HG03457 (cell line): Measurements from ENCODE around the gene PCP2.

Experiments used
- ATAC-seq: cut with Tn5 transposase; IDR thresholded peaks from one replicate; pipeline ENCODE4 v1.9.1; 2021; ENCODE audit warnings: moderate number of reproducible peaks; ENCODE audit not compliant: unreplicated experiment

PCP2 gene

GRCh38 chr19:7633698-7634097 is at the start of gene PCP2:
Gene PCP2, minus strand, starts transcription at chr19:7633719. Its CDS starts 262 bp downstream, at chr19:7633457.
- ATAC-seq, result no peak

DNA sequence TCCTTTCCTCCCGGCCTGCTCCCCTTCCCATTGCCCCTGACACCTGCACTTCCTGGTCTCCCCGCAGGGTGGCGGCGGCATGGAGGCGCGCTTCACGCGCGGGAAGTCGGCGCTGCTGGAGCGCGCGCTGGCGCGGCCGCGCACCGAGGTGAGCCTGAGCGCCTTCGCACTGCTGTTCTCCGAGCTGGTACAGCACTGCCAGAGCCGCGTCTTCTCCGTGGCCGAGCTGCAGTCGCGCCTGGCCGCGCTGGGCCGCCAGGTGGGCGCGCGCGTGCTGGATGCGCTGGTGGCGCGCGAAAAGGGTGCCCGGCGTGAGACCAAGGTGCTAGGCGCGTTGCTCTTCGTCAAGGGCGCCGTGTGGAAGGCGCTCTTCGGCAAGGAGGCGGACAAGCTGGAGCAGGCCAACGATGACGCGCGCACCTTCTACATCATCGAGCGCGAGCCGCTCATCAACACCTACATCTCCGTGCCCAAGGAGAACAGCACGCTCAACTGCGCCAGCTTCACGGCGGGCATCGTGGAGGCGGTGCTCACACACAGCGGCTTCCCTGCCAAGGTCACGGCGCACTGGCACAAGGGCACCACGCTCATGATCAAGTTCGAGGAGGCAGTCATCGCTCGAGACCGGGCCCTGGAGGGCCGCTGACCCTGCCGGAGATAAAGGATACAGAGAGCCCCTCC is 48.8 kb upstream of the PCP2 start:
- no peak for ATAC-seq

GRCh38 chr19:7681340-7682174 is 48.0 kb upstream of the PCP2 start:
- ATAC-seq, result no peak

DNA sequence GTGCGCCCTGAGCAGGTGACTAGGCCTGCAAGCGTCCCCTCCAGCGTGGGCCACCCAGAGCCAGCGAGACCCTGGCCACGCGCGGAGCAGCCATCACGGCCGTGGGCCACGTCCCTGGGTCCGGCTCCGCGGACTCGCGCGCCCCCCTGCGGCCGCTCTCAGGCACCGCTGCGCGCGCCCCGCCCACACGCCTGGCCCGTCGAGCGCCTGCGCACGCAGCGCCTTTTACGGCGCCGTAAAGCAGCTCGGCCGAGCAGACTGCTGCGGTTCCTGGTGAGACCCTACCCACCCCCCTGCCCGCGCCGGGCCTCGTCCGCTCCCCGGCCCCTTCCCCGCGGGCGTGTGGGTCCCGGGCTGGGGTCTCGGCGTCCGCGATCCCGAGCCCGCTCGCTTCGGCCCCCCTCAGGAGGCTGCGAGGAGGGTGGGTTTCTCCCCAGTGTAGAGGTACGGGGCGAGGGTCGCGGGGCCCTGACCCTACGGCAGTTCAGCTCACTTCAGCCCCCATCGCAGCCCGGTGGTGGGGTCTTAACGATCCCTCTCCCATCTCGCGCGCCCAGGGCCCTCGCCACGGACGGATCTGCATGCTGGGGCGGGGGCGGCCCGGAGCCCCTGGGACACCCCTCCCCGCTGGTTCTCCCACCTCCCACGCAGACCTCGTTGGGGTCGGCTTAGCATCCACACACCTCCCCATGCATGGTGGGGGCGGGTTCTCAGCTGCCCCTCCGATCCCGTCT is 47.3 kb upstream of the PCP2 start, which contains the start of gene TRAPPC5:
TRAPPC5 (plus strand) TSS at position 228 of the 734 bp plus-strand sequence. CDS start 1,421 bp downstream, outside the sequence.
- ATAC-seq, result no peak

DNA sequence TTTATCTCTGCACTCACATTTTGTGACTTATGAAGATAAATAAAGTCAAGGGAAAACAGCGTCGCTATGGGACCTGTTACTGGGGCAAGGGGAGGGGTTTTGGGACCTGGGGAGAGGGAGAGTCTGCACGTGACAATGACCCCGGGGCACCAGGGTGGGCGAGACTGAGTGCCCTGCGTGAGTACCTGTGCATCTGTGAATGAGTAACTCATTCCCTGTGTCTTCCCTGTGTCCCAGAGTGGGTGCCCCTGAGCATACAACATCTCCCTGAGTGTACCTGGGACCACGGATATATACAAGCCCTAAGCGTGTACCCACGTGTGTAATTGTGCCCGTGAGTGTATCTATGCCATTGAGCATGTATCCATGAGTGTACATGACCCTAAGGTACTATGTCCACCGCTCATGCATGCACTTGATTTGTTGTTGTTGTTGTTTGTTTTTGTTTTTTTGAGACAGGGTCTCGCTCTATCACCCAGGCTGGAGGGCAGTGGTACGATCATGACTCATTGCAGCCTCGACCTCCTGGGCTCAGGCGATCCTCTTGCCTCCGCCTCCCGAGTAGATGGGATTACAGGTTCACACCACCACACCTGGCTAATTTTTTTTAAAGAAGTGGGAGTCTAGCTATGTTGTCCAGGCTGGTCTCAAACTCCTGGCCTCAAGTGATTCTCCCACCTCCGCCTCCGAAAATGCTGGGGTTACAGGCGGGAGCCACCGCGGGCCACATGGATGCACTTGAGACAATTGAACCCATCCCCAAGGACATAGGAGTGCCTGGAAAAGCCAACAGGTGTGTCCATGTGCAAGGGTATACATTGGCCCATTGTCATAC is 46.5 kb upstream of the PCP2 start:
- no peak for ATAC-seq

DNA sequence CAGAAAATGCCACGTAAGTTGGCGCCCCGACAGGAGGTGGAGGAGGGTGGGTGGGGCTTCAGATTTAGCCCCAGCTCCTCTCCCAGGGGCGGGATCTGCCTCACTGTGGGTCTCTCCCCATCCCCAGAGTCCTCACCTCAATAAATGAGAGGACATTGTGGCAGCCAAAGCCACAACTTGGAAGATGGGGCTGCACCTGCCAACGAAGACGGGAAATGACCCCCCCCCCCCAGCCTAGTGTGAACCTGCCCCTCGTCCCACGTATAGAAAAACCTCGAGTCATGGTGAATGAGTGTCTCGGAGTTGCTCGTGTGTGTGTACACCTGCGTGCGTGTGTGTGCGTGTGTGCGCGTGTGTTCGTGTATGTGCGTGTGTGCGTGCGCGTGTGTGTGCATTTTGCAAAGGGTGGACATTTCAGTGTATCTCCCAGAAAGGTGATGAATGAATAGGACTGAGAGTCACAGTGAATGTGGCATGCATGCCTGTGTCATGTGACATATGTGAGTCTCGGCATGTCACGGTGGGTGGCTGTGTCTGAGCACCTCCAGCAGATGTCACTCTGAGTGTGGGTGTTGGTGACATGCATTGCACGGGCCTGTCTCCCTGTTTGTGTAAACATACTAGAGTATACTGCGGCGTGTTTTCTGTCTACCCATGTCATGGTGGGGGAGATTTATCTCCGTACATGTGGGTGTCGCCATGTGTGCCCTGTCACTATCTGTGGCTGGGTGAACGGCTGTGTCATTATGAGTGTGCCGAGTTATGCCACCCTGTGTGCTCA is 45.6 kb upstream of the PCP2 start:
- ATAC-seq, result no peak

DNA sequence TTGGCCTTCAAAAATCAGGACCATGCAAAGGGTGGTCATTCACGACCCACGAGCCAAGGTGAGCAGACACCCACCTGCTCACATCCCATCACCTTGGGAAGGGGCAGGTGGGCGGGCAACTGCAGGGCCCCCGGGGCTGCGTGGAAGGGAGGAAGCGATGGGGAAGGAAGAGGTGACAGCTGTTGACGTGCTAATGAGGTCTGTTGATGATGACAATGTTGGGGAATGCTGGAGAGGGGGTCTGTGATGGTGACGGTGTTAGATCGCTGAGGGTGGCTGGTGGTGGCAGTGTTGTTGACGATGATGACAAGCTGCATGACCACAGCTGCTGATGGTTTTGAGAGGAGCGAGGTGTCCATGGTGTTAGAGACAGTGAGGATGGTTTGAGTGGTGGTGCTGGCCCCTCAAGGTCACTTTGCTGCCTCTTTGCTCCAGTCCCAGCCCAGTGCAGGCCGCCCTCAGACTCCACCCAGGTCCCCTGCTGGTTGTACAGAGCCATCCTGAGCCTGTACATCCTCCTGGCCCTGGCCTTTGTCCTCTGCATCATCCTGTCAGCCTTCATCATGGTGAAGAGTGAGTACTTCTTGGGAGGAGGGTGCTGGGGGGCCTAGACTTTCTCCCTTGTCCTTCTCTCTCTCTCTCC is 44.3 kb upstream of the PCP2 start:
- ATAC-seq, result no peak

DNA sequence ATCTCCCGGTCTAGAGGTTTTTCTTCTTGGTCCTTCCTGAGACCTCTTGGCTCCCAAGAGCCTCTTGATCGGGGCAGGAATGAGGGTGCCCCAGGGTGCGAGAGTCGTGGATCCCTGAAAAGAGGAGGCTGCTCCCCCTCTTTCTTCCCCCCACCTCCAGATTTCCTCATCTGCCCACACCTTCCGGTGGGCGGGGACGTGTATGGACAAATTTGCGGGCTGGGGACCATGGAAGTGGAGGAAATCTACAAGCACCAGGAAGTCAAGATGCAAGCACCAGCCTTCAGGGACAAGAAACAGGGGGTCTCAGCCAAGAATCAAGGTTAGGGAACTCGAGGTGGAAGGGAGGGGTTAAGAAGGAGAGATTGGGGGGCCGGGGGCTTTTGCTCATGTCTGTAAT is 43.3 kb upstream of the PCP2 start, which contains the start of gene MCEMP1:
MCEMP1 (plus strand) TSS at position 237 of the 400 bp plus-strand sequence; CDS start at position 268, 31 bp downstream.
- no peak for ATAC-seq

GRCh38 chr19:7676376-7676775 is 42.9 kb upstream of the PCP2 start:
- ATAC-seq, result no peak

DNA sequence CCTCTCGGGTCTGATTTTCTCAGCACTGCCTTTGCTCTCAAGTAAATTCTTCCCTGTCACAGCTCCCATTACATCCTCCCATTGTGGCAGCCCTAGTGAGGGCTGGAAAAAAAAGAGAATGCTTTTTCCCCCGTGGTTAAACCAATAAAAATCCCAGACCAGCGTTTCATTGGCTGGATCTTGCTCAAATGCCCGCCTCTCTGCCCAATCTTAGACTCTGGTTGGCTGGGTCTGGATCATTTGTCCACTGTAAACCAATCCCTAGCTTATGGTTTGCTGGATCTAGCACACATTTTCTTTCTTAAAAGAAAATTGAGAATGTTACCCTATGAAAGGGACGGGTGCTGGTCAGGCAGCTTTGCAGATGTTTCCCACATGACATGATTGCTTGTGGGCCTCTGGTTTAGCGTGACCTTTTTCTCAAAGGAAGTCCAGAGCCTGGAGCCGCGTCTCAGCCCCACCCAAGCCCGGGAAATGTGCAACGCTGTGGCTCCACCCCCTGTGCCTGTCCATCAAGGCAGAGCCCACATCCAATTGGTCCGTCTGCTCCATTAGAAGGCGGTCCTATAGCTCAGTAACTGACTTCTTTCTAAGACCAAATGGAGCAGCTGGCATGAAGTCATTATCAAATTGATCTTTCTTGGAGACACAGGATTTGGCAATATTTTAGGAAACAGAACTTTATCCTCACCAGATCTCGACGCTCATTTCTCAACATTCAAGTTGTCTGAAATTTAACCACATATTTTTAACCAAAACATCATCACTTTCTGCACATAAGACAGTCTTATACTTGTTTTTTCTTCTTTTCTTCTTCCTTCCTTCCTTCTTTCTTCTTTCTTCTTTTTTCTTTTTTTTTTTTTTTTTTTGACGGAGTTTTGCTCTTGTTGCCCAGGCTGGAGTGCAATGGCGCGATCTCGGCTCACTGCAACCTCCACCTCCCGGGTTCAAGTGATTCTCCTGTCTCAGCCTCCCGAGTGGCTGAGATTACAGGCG is 40.8 kb upstream of the PCP2 start:
- no peak for ATAC-seq

- ATAC-seq, result no peak
These were observed 39.0 kb upstream of the PCP2 start for GRCh38 chr19:7672522-7672921.

DNA sequence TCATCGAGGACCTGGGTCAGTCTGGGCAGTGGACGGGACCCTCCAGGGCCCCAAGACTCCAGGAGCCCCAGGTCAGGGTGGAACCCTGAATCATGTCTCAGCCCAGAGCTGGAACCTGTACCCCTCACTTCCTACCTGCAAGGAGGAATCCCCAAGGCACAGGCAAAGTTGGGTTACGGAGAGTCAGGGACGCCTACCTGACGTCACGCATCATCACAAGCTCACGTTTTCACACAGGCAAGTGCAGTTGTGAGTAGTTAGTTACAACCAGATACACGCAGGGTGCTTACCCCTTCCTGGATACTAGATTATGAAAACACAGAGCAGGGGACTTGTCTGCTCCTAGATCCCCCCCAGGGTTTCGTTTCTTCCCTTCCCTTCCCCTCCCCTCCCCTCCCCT is 37.3 kb upstream of the PCP2 start:
- ATAC-seq, result no peak

DNA sequence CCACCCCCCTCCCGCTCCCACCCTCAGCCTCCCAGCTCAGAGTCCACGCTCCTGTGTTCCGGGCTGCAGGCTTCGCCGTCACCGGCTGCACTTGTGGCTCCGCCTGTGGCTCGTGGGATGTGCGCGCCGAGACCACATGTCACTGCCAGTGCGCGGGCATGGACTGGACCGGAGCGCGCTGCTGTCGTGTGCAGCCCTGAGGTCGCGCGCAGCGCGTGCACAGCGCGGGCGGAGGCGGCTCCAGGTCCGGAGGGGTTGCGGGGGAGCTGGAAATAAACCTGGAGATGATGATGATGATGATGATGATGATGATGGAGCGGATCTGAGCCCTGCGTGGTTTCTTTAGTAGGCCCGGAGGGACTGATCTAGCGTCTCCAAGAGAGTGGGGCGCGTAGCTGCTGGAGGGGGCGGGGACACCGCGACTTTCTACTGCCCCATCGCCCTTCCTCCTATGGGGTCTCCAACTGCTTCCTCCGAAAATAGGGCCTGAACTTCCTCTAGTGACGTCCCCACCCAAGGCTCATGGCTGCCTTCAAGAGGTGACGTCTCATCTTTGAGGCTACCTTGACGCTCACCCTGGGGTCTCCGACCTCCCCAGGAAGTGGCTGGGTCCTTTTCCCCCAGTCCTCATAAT is 36.7 kb upstream of the PCP2 start:
- no peak for ATAC-seq

GRCh38 chr19:7669641-7670040 is 36.1 kb upstream of the PCP2 start:
- ATAC-seq, result no peak

GRCh38 chr19:7668842-7669241 is 35.3 kb upstream of the PCP2 start, which contains the start of gene RETN:
Gene RETN, plus strand, starts transcription at chr19:7669049. Its CDS starts 278 bp downstream, at chr19:7669327.
- ATAC-seq, result no peak

- ATAC-seq, result no peak
These were observed 31.6 kb upstream of the PCP2 start for GRCh38 chr19:7665076-7665475.

DNA sequence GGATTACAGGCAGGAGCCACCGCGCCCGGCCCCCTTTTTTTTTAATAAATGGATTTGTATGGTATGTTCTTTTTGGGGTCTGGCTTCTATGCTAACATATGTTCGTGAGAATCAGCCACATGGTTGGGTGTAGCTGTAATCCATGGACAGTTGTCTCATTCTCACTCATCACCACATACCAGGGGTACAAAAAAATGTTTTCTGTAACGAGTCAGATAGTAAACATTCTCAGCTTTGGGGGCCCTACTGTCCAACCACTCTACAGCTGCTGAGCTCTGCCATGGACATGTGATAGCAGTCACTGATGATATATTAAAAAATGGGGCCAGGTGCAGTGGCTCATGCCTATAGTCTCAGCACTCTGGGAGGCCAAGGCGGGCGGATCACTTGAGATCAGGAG is 30.2 kb upstream of the PCP2 start:
- no peak for ATAC-seq
